ENCODE data around the gene NKAIN4.

- no peak for TF ChIP-seq POLR2A (IDR thresholded peaks at IDR 0.05)
- no peak for TF ChIP-seq CTCF (IDR thresholded peaks at IDR 0.05)
Measured at GRCh38 chr20:63243604-63244247, 10.5 kb downstream of the NKAIN4 start.

All from adrenal gland (tissue), 5 donors.